H1 (cell line): ENCODE measurements around the gene MCF2L. TPM values are rescaled to one million over a fixed set of nuclear protein-coding genes. Genes with fewer than 3 reads are reported as not detected.

ENCODE experiments used
- CBX8 ChIP-seq: fragments of 300-800, 300-1000 bp; sonication (generic); IDR thresholded peaks from 2 replicates; pipeline ENCODE4 v1.7.1; 2016; ENCODE audit warnings: low read depth, low read length, borderline replicate concordance
- CHD1 ChIP-seq: IDR thresholded peaks from 2 replicates; pipeline ENCODE4 v1.6.1; 2012; ENCODE audit warnings: low read depth, low read length, improper control_type of control experiment
- GABPA ChIP-seq: IDR thresholded peaks from 2 replicates; pipeline ENCODE4 v1.6.1; 2011; ENCODE audit warnings: mild to moderate bottlenecking, low read length, moderate library complexity, borderline replicate concordance; ENCODE audit not compliant: insufficient read depth
- polyA plus RNA-seq, 7 experiments: library from polyadenylated mRNA; depleted of rRNA in 3 of 7; stranded (reverse) in 5 of 7; unstranded in 2 of 7; fragments of >200 nt in 5 of 7; fragments of 200-250 nt in 2 of 7; gene quantifications; 1 replicate in 5 of 7; 2 replicates in 1 of 7; 4 replicates in 1 of 7; pipeline versions ENCODE4 v1.2.1 to v1.2.3, GENCODE V29; 2011 to 2013; ENCODE audit warnings: missing spikeins in 2 of 7, mixed read lengths in 2 of 7
- total RNA-seq: library from RNA; stranded (reverse); fragmentation: NEBNext Ultra II Directional; extraction: Animal tissue kit (Norgen Biotek cat#: 25700); gene quantifications from 2 replicates; pipeline ENCODE4 v1.2.1, GENCODE V29; 2021
- TF ChIP-seq, protein P1 (sequence below): IDR thresholded peaks from 2 replicates; pipeline ENCODE4 v1.6.1; 2012; ENCODE audit warnings: inconsistent platforms

MCF2L gene
- total and polyA plus RNA-seq, 2 of the 8 experiments (the other 6 are each of a cell fraction or from before 2014, with no cell fraction given): 10.1 to 24.4 TPM

DNA sequence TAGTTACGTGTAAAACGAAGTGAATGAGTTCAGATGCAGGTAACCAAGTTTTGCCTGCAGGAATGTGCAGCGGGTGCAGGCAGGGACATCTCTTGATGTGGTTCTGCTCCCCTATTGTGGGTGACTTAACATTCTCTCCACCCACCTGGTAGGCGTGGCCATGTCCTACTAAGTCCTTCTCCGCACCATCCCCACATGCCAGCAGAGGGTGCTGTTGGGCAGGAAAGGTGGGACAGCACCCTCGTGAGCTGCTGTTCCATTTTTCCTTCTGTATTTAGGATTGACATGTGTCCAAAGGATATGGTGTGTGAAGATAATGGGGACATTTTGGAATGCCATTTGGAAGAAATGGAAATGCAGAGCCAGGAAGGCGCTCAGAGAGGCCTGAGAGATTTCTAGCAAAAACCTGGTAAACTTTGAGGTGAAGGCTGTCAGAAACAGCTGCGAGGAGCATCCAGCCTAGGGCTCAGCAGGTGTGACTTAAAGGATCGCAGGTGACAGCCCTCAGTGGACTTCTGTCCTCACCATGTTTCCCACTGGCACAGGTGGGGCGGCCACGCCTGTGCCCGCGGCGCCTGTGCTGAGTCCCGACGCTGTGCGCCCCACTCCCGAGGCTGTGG, 26.2 kb upstream of the MCF2L start (continued):
- TF ChIP-seq GABPA (no peak), CBX8 (no peak), CHD1 (no peak)
- TF ChIP-seq, protein P1, sequence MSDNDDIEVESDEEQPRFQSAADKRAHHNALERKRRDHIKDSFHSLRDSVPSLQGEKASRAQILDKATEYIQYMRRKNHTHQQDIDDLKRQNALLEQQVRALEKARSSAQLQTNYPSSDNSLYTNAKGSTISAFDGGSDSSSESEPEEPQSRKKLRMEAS: peak; percentile 86
